Stomach (tissue), 4 donors: ENCODE measurements around the gene KRTAP6-1.

ENCODE experiments used
- EP300 ChIP-seq: sonication (generic); formaldehyde crosslinking; IDR thresholded peaks from one replicate; pipeline ENCODE4 v1.6.1; 2017; ENCODE audit warnings: antibody characterized with exemption
- POLR2A ChIP-seq, 4 donors: fragments of 450-650 bp; IDR thresholded peaks; one replicate each; pipeline ENCODE4 v1.6.1; 2016; ENCODE audit warnings: antibody characterized with exemption in 4 of 4, control low read depth in 2 of 4, mild to moderate bottlenecking in 1 of 4, moderate library complexity in 1 of 4
- POLR2AphosphoS5 ChIP-seq, 3 donors: sonication (generic); formaldehyde crosslinking; IDR thresholded peaks; one replicate each; pipeline ENCODE4 v1.6.1; 2016; ENCODE audit warnings: antibody characterized with exemption in 3 of 3
- TF ChIP-seq, protein P1 (sequence below), 7 experiments: fragments of 450-650 bp in 4 of 7; fragments of 200-600 bp in 3 of 7; sonication (generic) in 3 of 7; IDR thresholded peaks; one replicate each; pipeline ENCODE4 v1.5.1; 2016 to 2019; ENCODE audit warnings: antibody characterized with exemption in 7 of 7, control low read depth in 2 of 7, mild to moderate bottlenecking in 1 of 7

DNA sequence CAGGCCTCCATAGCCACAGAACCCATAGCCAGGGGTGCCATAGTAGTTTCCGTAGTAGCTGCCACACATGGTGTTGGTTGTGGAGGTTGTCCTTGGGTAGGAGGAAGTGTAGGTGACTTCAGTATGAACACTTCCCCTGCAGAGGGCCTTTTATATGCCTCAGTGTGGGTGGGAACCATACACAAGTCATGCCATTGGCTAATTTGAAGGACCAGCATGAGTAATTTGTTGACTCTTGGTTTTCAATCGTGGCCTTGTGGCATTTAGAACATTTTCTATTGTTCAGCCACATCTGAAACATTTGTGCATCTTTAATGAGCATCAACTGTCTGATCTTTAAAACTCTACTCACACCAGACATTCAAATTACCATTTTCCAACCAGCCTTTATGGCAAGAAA lies at the start of gene KRTAP6-1:
- TF ChIP-seq POLR2A (IDR thresholded peaks at IDR 0.05) (no peak), EP300 (no peak), POLR2AphosphoS5 (IDR thresholded peaks at IDR 0.05) (no peak)
- TF ChIP-seq, protein P1, sequence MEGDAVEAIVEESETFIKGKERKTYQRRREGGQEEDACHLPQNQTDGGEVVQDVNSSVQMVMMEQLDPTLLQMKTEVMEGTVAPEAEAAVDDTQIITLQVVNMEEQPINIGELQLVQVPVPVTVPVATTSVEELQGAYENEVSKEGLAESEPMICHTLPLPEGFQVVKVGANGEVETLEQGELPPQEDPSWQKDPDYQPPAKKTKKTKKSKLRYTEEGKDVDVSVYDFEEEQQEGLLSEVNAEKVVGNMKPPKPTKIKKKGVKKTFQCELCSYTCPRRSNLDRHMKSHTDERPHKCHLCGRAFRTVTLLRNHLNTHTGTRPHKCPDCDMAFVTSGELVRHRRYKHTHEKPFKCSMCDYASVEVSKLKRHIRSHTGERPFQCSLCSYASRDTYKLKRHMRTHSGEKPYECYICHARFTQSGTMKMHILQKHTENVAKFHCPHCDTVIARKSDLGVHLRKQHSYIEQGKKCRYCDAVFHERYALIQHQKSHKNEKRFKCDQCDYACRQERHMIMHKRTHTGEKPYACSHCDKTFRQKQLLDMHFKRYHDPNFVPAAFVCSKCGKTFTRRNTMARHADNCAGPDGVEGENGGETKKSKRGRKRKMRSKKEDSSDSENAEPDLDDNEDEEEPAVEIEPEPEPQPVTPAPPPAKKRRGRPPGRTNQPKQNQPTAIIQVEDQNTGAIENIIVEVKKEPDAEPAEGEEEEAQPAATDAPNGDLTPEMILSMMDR (IDR thresholded peaks at IDR 0.05): no peak
